K562 (cell line): ENCODE data around the gene NHSL2.
"Not testable (repeated sequence)": the region's sequence is repeated elsewhere in the genome, so short reads cannot be mapped to it uniquely, and the experiment has no call there.

Experiments
- CBX8 ChIP-seq: fragments of 200-600 bp; sonication (generic); IDR thresholded peaks from 2 replicates; pipeline ENCODE4 v1.6.1; 2012; ENCODE audit warnings: borderline replicate concordance, mixed run types, low read depth, mild to moderate bottlenecking, moderate library complexity, mixed read lengths, low read length, control low read depth, inconsistent platforms; ENCODE audit not compliant: poor library complexity, severe bottlenecking; ENCODE audit errors: extremely low read depth
- CHD2 ChIP-seq: IDR thresholded peaks from 2 replicates; pipeline ENCODE4 v1.6.1; 2011; ENCODE audit warnings: low read depth, low read length
- FOSL1 ChIP-seq: fragments of 200-800 bp; sonication (Bioruptor generic); conservative IDR thresholded peaks from 2 replicates; pipeline ENCODE4 v1.6.1; 2016; ENCODE audit warnings: missing genetic modification characterization, missing compliant biosample characterization
- HNRNPLL ChIP-seq: fragments of 200-400 bp; formaldehyde crosslinking; IDR thresholded peaks from 2 replicates; pipeline ENCODE4 v1.6.1; 2017; ENCODE audit warnings: low read length, low read depth, mild to moderate bottlenecking; ENCODE audit not compliant: poor library complexity, severe bottlenecking
- RBFOX2 ChIP-seq: fragments of 200-400 bp; formaldehyde crosslinking; IDR thresholded peaks from 2 replicates; pipeline ENCODE4 v1.6.1; 2017; ENCODE audit warnings: low read depth, mild to moderate bottlenecking, low read length, moderate library complexity
- TBP ChIP-seq: optimal IDR thresholded peaks from 2 replicates; pipeline ENCODE3; 2011; ENCODE audit warnings: low read depth, low read length, improper control_type of control experiment
- TCF7L2 ChIP-seq: fragments of 150-350 bp; IDR thresholded peaks from 2 replicates; pipeline ENCODE4 v1.6.1; 2016; ENCODE audit warnings: low read depth, mild to moderate bottlenecking, low read length, moderate library complexity
- ZNF778 ChIP-seq: fragments of 450-650 bp; formaldehyde crosslinking; IDR thresholded peaks from 2 replicates; pipeline ENCODE4 v1.4.0; 2020; ENCODE audit warnings: mild to moderate bottlenecking, moderate library complexity
- TF ChIP-seq, protein P1 (sequence below), 3 experiments: IDR thresholded peaks in 2 of 3; conservative IDR thresholded peaks in 1 of 3; 2 replicates each; pipeline ENCODE4 v1.5.1; 2011 to 2012; ENCODE audit warnings: low read length in 3 of 3, mild to moderate bottlenecking in 3 of 3, control low read depth in 2 of 3, improper control_type of control experiment in 1 of 3, inconsistent platforms in 1 of 3, low read depth in 1 of 3, mixed read lengths in 1 of 3, moderate library complexity in 1 of 3; ENCODE audit not compliant: insufficient read depth in 2 of 3

DNA sequence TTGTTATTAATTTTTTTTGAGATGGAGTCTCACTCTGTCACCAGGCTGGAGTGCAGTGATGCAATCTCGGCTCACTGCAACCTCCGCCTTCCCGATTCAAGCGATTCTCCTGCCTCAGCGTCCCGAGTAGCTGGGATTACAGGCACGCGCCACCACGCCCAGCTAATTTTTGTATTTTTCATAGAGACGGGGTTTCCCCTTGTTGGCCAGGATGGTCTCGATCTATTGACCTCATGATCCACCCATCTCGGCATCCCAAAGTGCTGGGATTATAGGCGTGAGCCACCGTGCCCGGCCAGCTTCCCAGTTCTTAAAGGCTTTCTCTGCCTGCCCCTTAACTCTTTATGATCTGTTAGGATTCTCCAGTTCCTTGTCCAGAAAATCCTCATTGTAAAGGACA is 147.7 kb downstream of the NHSL2 start:
- TF ChIP-seq CBX8; HNRNPLL; FOSL1; TCF7L2; TBP; RBFOX2; ZNF778 (CRISPR knock-in tag); CHD2: not testable (repeated sequence)
- TF ChIP-seq, protein P1, sequence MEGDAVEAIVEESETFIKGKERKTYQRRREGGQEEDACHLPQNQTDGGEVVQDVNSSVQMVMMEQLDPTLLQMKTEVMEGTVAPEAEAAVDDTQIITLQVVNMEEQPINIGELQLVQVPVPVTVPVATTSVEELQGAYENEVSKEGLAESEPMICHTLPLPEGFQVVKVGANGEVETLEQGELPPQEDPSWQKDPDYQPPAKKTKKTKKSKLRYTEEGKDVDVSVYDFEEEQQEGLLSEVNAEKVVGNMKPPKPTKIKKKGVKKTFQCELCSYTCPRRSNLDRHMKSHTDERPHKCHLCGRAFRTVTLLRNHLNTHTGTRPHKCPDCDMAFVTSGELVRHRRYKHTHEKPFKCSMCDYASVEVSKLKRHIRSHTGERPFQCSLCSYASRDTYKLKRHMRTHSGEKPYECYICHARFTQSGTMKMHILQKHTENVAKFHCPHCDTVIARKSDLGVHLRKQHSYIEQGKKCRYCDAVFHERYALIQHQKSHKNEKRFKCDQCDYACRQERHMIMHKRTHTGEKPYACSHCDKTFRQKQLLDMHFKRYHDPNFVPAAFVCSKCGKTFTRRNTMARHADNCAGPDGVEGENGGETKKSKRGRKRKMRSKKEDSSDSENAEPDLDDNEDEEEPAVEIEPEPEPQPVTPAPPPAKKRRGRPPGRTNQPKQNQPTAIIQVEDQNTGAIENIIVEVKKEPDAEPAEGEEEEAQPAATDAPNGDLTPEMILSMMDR (IDR thresholded peaks at IDR 0.05 in 2 of 3, conservative IDR thresholded peaks at IDR 0.05 in 1 of 3; ENCODE audit: insufficient read depth in 2 of 3, low read depth in 1 of 3, low read length in 3 of 3) = not testable (repeated sequence)
